Stimulated activated naive CD8-positive, alpha-beta T cell treated with anti-CD3 and anti-CD28 coated beads, Interleukin-15, Interleukin-2, amounts not matched to agents 100 ng/mL and 50 ng/mL, for 24 hours (primary cell): Measurements from ENCODE around the gene PRRG2.

Experiments
- H3K27ac Mint-ChIP-seq: one replicate; pipeline ENCODE4 v1.8.0; 2021; ENCODE audit warnings: mild to moderate bottlenecking, mixed read lengths
- H3K27me3 Mint-ChIP-seq: one replicate; pipeline ENCODE4 v1.8.0; 2021; ENCODE audit warnings: mixed read lengths
- H3K36me3 Mint-ChIP-seq: one replicate; pipeline ENCODE4 v1.8.0; 2021; ENCODE audit warnings: low read depth, mixed read lengths
- H3K4me1 Mint-ChIP-seq: one replicate; pipeline ENCODE4 v1.8.0; 2021; ENCODE audit warnings: low read depth, mixed read lengths
- H3K4me3 Mint-ChIP-seq: one replicate; pipeline ENCODE4 v1.8.0; 2021; ENCODE audit warnings: mild to moderate bottlenecking, mixed read lengths
- H3K9me3 Mint-ChIP-seq: one replicate; pipeline ENCODE4 v1.8.0; 2021; ENCODE audit warnings: mixed read lengths

The PRRG2 gene

GRCh38 chr19:49570138-49570856 is 10.8 kb upstream of the PRRG2 start:
- no peaks in the 10 kb centered on the region for H3K27me3 Mint-ChIP-seq

GRCh38 chr19:49570997-49571676 is 10.0 kb upstream of the PRRG2 start:
- no peak overlapping the region for H3K4me3 Mint-ChIP-seq
- H3K9me3 Mint-ChIP-seq = no peaks in the 10 kb centered on the region
- H3K27me3 Mint-ChIP-seq = no peaks in the 10 kb centered on the region
- H3K36me3 Mint-ChIP-seq = peaks cover 10% of the 10 kb centered on the region
- peaks cover 40% of the 10 kb centered on the region for H3K4me1 Mint-ChIP-seq
- no peak overlapping the region for H3K27ac Mint-ChIP-seq

More at GRCh38 chr19:49570138-49570856, 10.8 kb upstream of the PRRG2 start:
- peaks cover 48% of the 10 kb centered on the region for H3K4me1 Mint-ChIP-seq
- no peak overlapping the region for H3K4me3 Mint-ChIP-seq
- H3K9me3 Mint-ChIP-seq = no peaks in the 10 kb centered on the region
- peaks cover 12% of the 10 kb centered on the region for H3K36me3 Mint-ChIP-seq
- peak overlapping the region; percentile 17 for H3K27ac Mint-ChIP-seq

- Mint-ChIP-seq H3K27ac (no peak overlapping the region), H3K4me3 (no peak overlapping the region), H3K9me3 (no peaks in the 10 kb centered on the region), H3K4me1 (peaks cover 32% of the 10 kb centered on the region), H3K36me3 (peaks cover 10% of the 10 kb centered on the region), H3K27me3 (no peaks in the 10 kb centered on the region)
Observed at GRCh38 chr19:49573009-49573408, 8.1 kb upstream of the PRRG2 start.

GRCh38 chr19:49573425-49573824 is 7.7 kb upstream of the PRRG2 start:
- Mint-ChIP-seq H3K36me3 (peaks cover 10% of the 10 kb centered on the region), H3K9me3 (no peaks in the 10 kb centered on the region), H3K27ac (no peak overlapping the region), H3K4me3 (no peak overlapping the region), H3K4me1 (peaks cover 32% of the 10 kb centered on the region), H3K27me3 (no peaks in the 10 kb centered on the region)

- Mint-ChIP-seq H3K27ac (peak overlapping the region; percentile 5), H3K36me3 (peaks cover 10% of the 10 kb centered on the region), H3K4me1 (peaks cover 33% of the 10 kb centered on the region), H3K9me3 (no peaks in the 10 kb centered on the region), H3K27me3 (no peaks in the 10 kb centered on the region), H3K4me3 (no peak overlapping the region)
Observed at GRCh38 chr19:49574206-49574755, 6.8 kb upstream of the PRRG2 start.

GRCh38 chr19:49579193-49579592 is 1.9 kb upstream of the PRRG2 start:
- Mint-ChIP-seq H3K27ac (peak overlapping the region; percentile 78), H3K9me3 (no peaks in the 10 kb centered on the region), H3K36me3 (peaks cover 7% of the 10 kb centered on the region), H3K4me3 (peak overlapping the region; percentile 92), H3K4me1 (peaks cover 33% of the 10 kb centered on the region), H3K27me3 (no peaks in the 10 kb centered on the region)

GRCh38 chr19:49579947-49580263 is 1.2 kb upstream of the PRRG2 start:
- H3K27me3 Mint-ChIP-seq = no peaks in the 10 kb centered on the region
- H3K4me1 Mint-ChIP-seq = peaks cover 33% of the 10 kb centered on the region
- peaks cover 3% of the 10 kb centered on the region for H3K36me3 Mint-ChIP-seq
- no peaks in the 10 kb centered on the region for H3K9me3 Mint-ChIP-seq
- H3K4me3 Mint-ChIP-seq = peak overlapping the region; percentile 92
- peak overlapping the region; percentile 78 for H3K27ac Mint-ChIP-seq

- Mint-ChIP-seq H3K9me3 (no peaks in the 10 kb centered on the region), H3K36me3 (peaks cover 3% of the 10 kb centered on the region), H3K27me3 (no peaks in the 10 kb centered on the region), H3K4me3 (peak within 1 kb of the TSS; percentile 92), H3K27ac (peak within 1 kb of the TSS; percentile 78), H3K4me1 (peaks cover 33% of the 10 kb centered on the region)
Observed at GRCh38 chr19:49580264-49581006, 681 bp upstream of the PRRG2 start, which contains the start of gene NOSIP. Gene NOSIP (minus strand): TSS chr19:49580556. CDS start chr19:49560691, 19,865 bp downstream.

- no peak overlapping the region for H3K4me3 Mint-ChIP-seq
- H3K27ac Mint-ChIP-seq = no peak overlapping the region
- H3K36me3 Mint-ChIP-seq = no peaks in the 10 kb centered on the region
- peaks cover 24% of the 10 kb centered on the region for H3K4me1 Mint-ChIP-seq
- H3K27me3 Mint-ChIP-seq = no peaks in the 10 kb centered on the region
- no peaks in the 10 kb centered on the region for H3K9me3 Mint-ChIP-seq
Observed at GRCh38 chr19:49583239-49583638, 2.1 kb downstream of the PRRG2 start.

GRCh38 chr19:49585023-49585422 is 3.9 kb downstream of the PRRG2 start:
- no peak overlapping the region for H3K4me3 Mint-ChIP-seq
- no peaks in the 10 kb centered on the region for H3K36me3 Mint-ChIP-seq
- no peaks in the 10 kb centered on the region for H3K9me3 Mint-ChIP-seq
- no peak overlapping the region for H3K27ac Mint-ChIP-seq
- H3K27me3 Mint-ChIP-seq = no peaks in the 10 kb centered on the region
- H3K4me1 Mint-ChIP-seq = peaks cover 23% of the 10 kb centered on the region

GRCh38 chr19:49587227-49587626 is 6.1 kb downstream of the PRRG2 start:
- Mint-ChIP-seq H3K27me3 (no peaks in the 10 kb centered on the region), H3K4me1 (peaks cover 19% of the 10 kb centered on the region), H3K36me3 (no peaks in the 10 kb centered on the region), H3K9me3 (no peaks in the 10 kb centered on the region), H3K4me3 (no peak overlapping the region), H3K27ac (no peak overlapping the region)

- Mint-ChIP-seq H3K27ac (no peak overlapping the region), H3K27me3 (no peaks in the 10 kb centered on the region), H3K4me3 (no peak overlapping the region)
Observed at GRCh38 chr19:49588365-49589122, 7.4 kb downstream of the PRRG2 start.

GRCh38 chr19:49589502-49589905 is 8.4 kb downstream of the PRRG2 start:
- Mint-ChIP-seq H3K4me3 (no peak overlapping the region), H3K27me3 (no peaks in the 10 kb centered on the region), H3K27ac (peak overlapping the region; percentile 13), H3K36me3 (peaks cover 11% of the 10 kb centered on the region), H3K4me1 (peaks cover 34% of the 10 kb centered on the region), H3K9me3 (no peaks in the 10 kb centered on the region)

More at GRCh38 chr19:49588365-49589122, 7.4 kb downstream of the PRRG2 start:
- Mint-ChIP-seq H3K36me3 (peaks cover 2% of the 10 kb centered on the region), H3K9me3 (no peaks in the 10 kb centered on the region), H3K4me1 (peaks cover 25% of the 10 kb centered on the region)
